Esophagus squamous epithelium (tissue), 5 donors: ENCODE measurements around the gene TESK2. TPM values are rescaled to one million over a fixed set of nuclear protein-coding genes. Genes with fewer than 3 reads are reported as not detected.

Source experiments
- DNase-seq: peaks from one replicate; lab custom pipeline; 2025; lab: John Stamatoyannopoulos, UW
- H3K27ac ChIP-seq, 4 donors: fragments of 200-600 bp; sonication (generic); one replicate each; pipeline ENCODE4 v1.5.1; 2016 to 2019; ENCODE audit warnings: mild to moderate bottlenecking in 1 of 4
- H3K27me3 ChIP-seq, 4 donors: fragments of 200-600 bp; sonication (generic); 1 replicate in 3 of 4; 2 replicates in 1 of 4; pipeline versions ENCODE4 v1.5.1 to v1.6.0; 2017 to 2021; ENCODE audit warnings: antibody characterized with exemption in 1 of 4
- H3K36me3 ChIP-seq, 3 donors: fragments of 200-600 bp; sonication (generic); one replicate each; pipeline ENCODE4 v1.5.1; 2016 to 2019
- H3K4me1 ChIP-seq, 3 donors: fragments of 200-600 bp; sonication (generic); one replicate each; pipeline ENCODE4 v1.5.1; 2017 to 2019
- H3K4me3 ChIP-seq, 4 donors: fragments of 200-600 bp; sonication (generic); 1 replicate in 3 of 4; 2 replicates in 1 of 4; pipeline ENCODE4 v1.5.1; 2016 to 2019; ENCODE audit warnings: mild to moderate bottlenecking in 2 of 4, moderate library complexity in 1 of 4
- H3K9me3 ChIP-seq, 3 donors: fragments of 200-600 bp; sonication (generic); one replicate each; pipeline ENCODE4 v1.5.1; 2016 to 2019
- POLR2A ChIP-seq, 4 donors: fragments of 450-650 bp; IDR thresholded peaks; one replicate each; pipeline ENCODE4 v1.6.1; 2017; ENCODE audit warnings: antibody characterized with exemption in 4 of 4, mild to moderate bottlenecking in 4 of 4, moderate library complexity in 3 of 4
- WGBS, 2 donors: methylation state at CpG; one replicate each; pipeline ENCODE4 v1.1.5; 2018; 5-methylcytosine and 5-hydroxymethylcytosine counted together
- intact Hi-C: fragments of 100-400 bp; cut with DNase I; formaldehyde crosslinking; loops from one replicate; pipeline ENCODE4 v1.15.0; 2022
- total RNA-seq, 4 donors: library from RNA; depleted of rRNA; stranded (reverse); fragments of >200 nt; gene quantifications; one replicate each; pipeline ENCODE4 v1.1.0, GENCODE V29; 2016
- TF ChIP-seq, protein P1 (sequence below), 6 experiments: fragments of 450-650 bp in 4 of 6; fragments of 200-600 bp in 2 of 6; sonication (generic) in 2 of 6; IDR thresholded peaks; one replicate each; pipeline ENCODE4 v1.5.1; 2016 to 2019; ENCODE audit warnings: antibody characterized with exemption in 6 of 6, mild to moderate bottlenecking in 4 of 6, moderate library complexity in 4 of 6
- donor health status: DM: yes; HTN: yes; CAD: no.

Gene TESK2
- total RNA-seq, 4 donors from 2014 or later, result 4.2 to 8.4 (median 5.9) TPM

DNA sequence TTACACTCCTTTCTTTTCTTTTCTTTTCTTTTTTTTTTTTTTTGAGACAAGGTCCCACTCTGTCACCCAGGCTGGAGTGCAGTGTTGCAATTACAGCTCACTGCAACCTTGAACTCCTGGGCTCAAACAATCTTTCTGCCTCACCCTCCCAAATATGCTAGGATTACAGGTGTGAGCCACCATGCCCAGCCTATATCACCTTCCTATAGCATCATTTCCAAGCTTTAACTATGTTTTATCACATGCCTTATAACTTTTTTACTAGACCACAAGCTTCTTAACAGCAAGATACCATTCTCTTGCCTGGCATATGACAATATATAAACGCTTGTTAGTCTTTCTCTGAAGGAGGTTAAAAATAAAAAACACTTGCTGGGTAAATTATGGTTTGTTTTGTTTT lies 95.4 kb downstream of the TESK2 start:
- intact Hi-C loops, result no loop called here
- Histone ChIP-seq H3K27me3 (no peaks in the 10 kb centered on the region), H3K36me3 (no peaks in the 10 kb centered on the region), H3K27ac (no peak overlapping the region), H3K4me3 (no peak overlapping the region), H3K4me1 (peaks cover 0 to 30% (median 11%) of the 10 kb centered on the region in 3 donors), H3K9me3 (no peaks in the 10 kb centered on the region)
- WGBS, 2 donors, result 76 to 90% methylated on average over 1 of the region's 1 CpG
- no peak for DNase-seq
- TF ChIP-seq POLR2A (IDR thresholded peaks at IDR 0.05), result no peak
- TF ChIP-seq, protein P1, sequence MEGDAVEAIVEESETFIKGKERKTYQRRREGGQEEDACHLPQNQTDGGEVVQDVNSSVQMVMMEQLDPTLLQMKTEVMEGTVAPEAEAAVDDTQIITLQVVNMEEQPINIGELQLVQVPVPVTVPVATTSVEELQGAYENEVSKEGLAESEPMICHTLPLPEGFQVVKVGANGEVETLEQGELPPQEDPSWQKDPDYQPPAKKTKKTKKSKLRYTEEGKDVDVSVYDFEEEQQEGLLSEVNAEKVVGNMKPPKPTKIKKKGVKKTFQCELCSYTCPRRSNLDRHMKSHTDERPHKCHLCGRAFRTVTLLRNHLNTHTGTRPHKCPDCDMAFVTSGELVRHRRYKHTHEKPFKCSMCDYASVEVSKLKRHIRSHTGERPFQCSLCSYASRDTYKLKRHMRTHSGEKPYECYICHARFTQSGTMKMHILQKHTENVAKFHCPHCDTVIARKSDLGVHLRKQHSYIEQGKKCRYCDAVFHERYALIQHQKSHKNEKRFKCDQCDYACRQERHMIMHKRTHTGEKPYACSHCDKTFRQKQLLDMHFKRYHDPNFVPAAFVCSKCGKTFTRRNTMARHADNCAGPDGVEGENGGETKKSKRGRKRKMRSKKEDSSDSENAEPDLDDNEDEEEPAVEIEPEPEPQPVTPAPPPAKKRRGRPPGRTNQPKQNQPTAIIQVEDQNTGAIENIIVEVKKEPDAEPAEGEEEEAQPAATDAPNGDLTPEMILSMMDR (IDR thresholded peaks at IDR 0.05), result no peak

DNA sequence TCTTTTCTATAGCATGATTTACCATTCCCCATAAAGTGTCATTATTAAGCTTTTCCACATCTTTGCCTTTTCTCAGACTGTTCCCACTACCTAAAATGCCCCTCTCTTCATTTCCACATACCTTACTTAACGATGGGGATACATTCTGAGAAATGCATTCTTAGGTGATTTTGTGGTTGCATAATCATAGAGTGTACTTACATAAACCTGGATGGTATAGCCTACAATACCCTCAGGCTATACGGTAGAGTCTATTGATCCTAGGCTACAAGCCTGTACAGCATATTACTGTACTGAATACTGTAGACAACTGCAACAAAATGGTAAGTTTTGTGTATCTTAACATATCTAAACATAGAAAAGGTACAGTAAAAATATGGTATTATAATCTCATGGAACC lies 95.9 kb downstream of the TESK2 start:
- Histone ChIP-seq H3K4me3 (no peak overlapping the region), H3K9me3 (no peaks in the 10 kb centered on the region), H3K27ac (peak overlapping the region in 2 of 4 donors; percentile 5 to 27), H3K27me3 (no peaks in the 10 kb centered on the region), H3K36me3 (no peaks in the 10 kb centered on the region), H3K4me1 (peaks cover 0 to 30% (median 11%) of the 10 kb centered on the region in 3 donors)
- TF ChIP-seq, protein P1 (IDR thresholded peaks at IDR 0.05), result no peak
- TF ChIP-seq POLR2A (IDR thresholded peaks at IDR 0.05), result no peak
- DNase-seq, result no peak
- intact Hi-C loops, result no loop called here
- WGBS, 2 donors, result 31 to 40% methylated on average over 2 of the region's 2 CpGs

DNA sequence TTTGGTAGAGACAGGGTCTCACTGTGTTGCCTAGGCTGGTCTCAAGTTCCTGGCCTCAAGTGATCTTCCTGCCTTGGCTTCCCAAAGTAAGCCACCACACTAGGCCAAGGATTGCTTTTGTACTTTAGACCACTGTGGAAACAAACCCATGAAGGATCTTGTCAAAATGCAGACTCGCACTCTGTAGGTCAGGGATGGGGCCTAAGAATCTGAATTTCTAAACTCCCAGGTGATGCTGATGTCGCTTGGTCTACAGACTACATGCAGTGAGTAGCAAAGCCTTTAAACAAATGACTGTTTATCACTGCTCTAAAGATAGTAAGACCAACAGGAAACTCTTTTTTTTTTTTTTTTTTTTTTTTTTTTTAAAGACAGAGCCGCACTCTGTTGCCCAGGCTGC lies 96.6 kb downstream of the TESK2 start:
- WGBS, 2 donors, result 50 to 51% methylated on average over 2 to 3 of the region's 3 CpGs
- peaks cover 0 to 30% (median 11%) of the 10 kb centered on the region in 3 donors for H3K4me1 ChIP-seq
- intact Hi-C loops, result no loop called here
- H3K27me3 ChIP-seq, result no peaks in the 10 kb centered on the region
- H3K36me3 ChIP-seq, result no peaks in the 10 kb centered on the region
- H3K27ac ChIP-seq, result peak overlapping the region; percentile 20 to 61 (median 28)
- no peak for TF ChIP-seq POLR2A (IDR thresholded peaks at IDR 0.05)
- TF ChIP-seq, protein P1 (IDR thresholded peaks at IDR 0.05), result no peak
- H3K9me3 ChIP-seq, result no peaks in the 10 kb centered on the region
- H3K4me3 ChIP-seq, result no peak overlapping the region
- no peak for DNase-seq

DNA sequence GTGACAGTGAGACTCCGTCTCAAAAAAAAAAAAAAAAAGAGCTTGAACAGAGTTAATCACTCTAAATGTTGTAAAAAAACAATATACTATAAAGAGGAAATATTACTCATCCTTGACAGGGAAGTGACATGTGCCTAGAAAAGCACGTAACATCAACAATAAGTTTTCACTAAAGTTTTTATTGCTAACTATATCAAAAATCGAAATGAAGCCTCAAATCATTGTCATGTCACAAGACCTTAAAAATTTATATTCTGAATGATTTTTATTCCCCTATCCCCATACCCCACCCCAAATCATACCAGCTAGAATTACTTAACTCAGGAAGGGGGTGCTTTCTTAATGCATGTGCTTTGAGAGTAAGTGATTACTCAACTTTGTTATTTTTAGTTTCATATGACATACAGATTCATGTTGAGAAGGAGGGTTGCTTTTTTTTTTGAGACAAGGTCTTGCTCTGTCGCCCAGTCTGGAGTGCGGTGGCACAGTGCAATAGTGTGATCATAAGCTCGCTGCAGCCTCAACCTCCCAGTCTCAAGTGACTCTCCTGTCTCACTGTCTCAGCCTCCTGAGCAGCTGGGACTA lies 97.2 kb downstream of the TESK2 start:
- WGBS, 2 donors, result 46 to 48% methylated on average over 6 of the region's 6 CpGs
- Histone ChIP-seq H3K27ac (peak overlapping the region in 3 of 4 donors; percentile 20 to 30 (median 27)), H3K9me3 (no peaks in the 10 kb centered on the region), H3K27me3 (no peaks in the 10 kb centered on the region), H3K4me3 (no peak overlapping the region), H3K4me1 (peaks cover 0 to 30% (median 11%) of the 10 kb centered on the region in 3 donors), H3K36me3 (no peaks in the 10 kb centered on the region)
- DNase-seq, result no peak
- no peak for TF ChIP-seq POLR2A (IDR thresholded peaks at IDR 0.05)
- TF ChIP-seq, protein P1 (IDR thresholded peaks at IDR 0.05), result no peak
- intact Hi-C loops, result no loop called here

DNA sequence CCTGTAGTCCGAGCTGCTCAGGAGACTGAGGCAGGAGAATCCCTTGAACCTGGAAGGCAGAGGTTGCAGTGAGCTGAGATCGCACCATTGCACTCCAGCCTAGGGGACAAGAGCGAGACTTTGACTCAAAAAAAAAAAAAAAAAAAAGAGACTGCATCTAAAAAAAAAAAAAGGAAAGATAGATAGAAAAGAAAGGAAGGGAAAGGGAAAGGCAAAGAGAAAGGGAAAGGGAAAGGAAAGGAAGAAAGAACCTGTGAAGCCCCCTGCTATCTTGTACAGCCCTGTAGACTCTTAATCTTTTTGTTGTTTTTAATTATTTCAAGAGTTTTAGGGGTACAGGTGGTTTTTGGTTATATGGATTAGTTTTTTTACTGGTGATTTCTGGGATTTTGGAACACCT lies 104.7 kb downstream of the TESK2 start:
- intact Hi-C loops, result no loop called here

More for the DNA sequence above, 104.7 kb downstream of the TESK2 start:
- DNase-seq, result no peak
- Histone ChIP-seq H3K27ac (no peak overlapping the region), H3K4me3 (no peak overlapping the region), H3K27me3 (no peaks in the 10 kb centered on the region), H3K36me3 (peaks cover 0 to 6% (median 0%) of the 10 kb centered on the region in 3 donors), H3K9me3 (no peaks in the 10 kb centered on the region), H3K4me1 (peaks cover 0 to 3% (median 0%) of the 10 kb centered on the region in 3 donors)
- TF ChIP-seq, protein P1 (IDR thresholded peaks at IDR 0.05), result no peak
- no peak for TF ChIP-seq POLR2A (IDR thresholded peaks at IDR 0.05)
- WGBS, 2 donors, result 92 to 96% methylated on average over 3 of the region's 3 CpGs
